GM12878 (cell line): Measurements from ENCODE around the gene BTBD9. TPM values are rescaled to one million over a fixed set of nuclear protein-coding genes. Genes with fewer than 3 reads are reported as not detected.

Experiments
- ATAC-seq: fragments of 200-7000 bp; cut with Tn5 transposase; 3 replicates; pipeline ENCODE4 v1.9.1; 2020; ENCODE audit warnings: mild to moderate bottlenecking, moderate library complexity
- BruUV-seq: library from RNA; stranded (reverse); fragments of 400-500 nt; replicated peaks from 2 replicates; lab custom pipeline; 2021; lab: Mats Ljungman, UMichigan
- CTCF ChIA-PET: fragments of 300-600 bp; sonication (Branson Sonifier 250); formaldehyde crosslinking; extraction: SDS; loops from one replicate; lab custom pipeline; 2021; ENCODE audit warnings: inconsistent platforms; lab: Yijun Ruan, JAX
- POLR2A ChIA-PET: fragments of 350-600 bp; formaldehyde crosslinking; extraction: SDS; loops from one replicate; lab custom pipeline; 2021; ENCODE audit warnings: inconsistent platforms; lab: Charles Lee
- RAD21 ChIA-PET: fragments of 300-600 bp; sonication (Branson Sonifier 250); formaldehyde crosslinking; loops from one replicate; lab custom pipeline; 2023; ENCODE audit warnings: antibody characterized with exemption; ENCODE audit not compliant: unreplicated experiment; lab: Charles Lee
- SMC1A ChIA-PET: fragments of 300-600 bp; sonication (Branson Sonifier 250); formaldehyde crosslinking; loops from one replicate; lab custom pipeline; 2023; ENCODE audit not compliant: unreplicated experiment, uncharacterized antibody; lab: Charles Lee
- DNase-seq: peaks from one replicate; pipeline ENCODE4 v3.0.0-alpha.2; 2011; ENCODE audit warnings: low read depth, low spot score
- FAIRE-seq: peaks from 3 replicates; lab custom pipeline; 2011; peaks lifted over from hg19 to GRCh38; lab: Jason Lieb, UNC
- H2AFZ ChIP-seq: 2 replicates; pipeline ENCODE4 v1.6.0; 2011; ENCODE audit warnings: low read depth, low read length, control low read depth; ENCODE audit not compliant: control insufficient read depth
- H3K27ac ChIP-seq: 2 replicates; pipeline ENCODE4 v1.5.1; 2011; ENCODE audit warnings: control low read depth; ENCODE audit not compliant: control insufficient read depth, insufficient read depth
- H3K27me3 ChIP-seq, 2 experiments: replicated peaks in 1 of 2; 2 replicates each; pipeline versions ENCODE4 v1.6.0 to v1.6.1; 2011; ENCODE audit warnings: low read length in 1 of 2; ENCODE audit not compliant: control insufficient read depth in 2 of 2, insufficient read depth in 2 of 2
- H3K36me3 ChIP-seq, 2 experiments: 2 replicates each; pipeline ENCODE4 v1.5.1; 2011; ENCODE audit warnings: low read length in 1 of 2; ENCODE audit not compliant: control insufficient read depth in 2 of 2, insufficient read depth in 2 of 2
- H3K4me1 ChIP-seq: 2 replicates; pipeline ENCODE4 v1.6.1; 2011; ENCODE audit warnings: mild to moderate bottlenecking, low read length, moderate library complexity, mixed read lengths; ENCODE audit not compliant: control insufficient read depth, insufficient read depth
- H3K4me2 ChIP-seq: 2 replicates; pipeline ENCODE4 v1.6.0; 2011; ENCODE audit warnings: control low read depth; ENCODE audit not compliant: control insufficient read depth, insufficient read depth
- H3K4me3 ChIP-seq: fragments of 200-600 bp; sonication (generic); 2 replicates; pipeline ENCODE4 v1.5.1; 2016
- H3K79me2 ChIP-seq: 2 replicates; pipeline ENCODE4 v1.6.0; 2011; ENCODE audit warnings: low read length; ENCODE audit not compliant: control insufficient read depth, insufficient read depth
- H3K9ac ChIP-seq: 2 replicates; pipeline ENCODE4 v1.8.0; 2011; ENCODE audit warnings: low read length, control low read depth, mixed read lengths; ENCODE audit not compliant: control insufficient read depth, insufficient read depth
- H3K9me3 ChIP-seq: replicated peaks from 3 replicates; pipeline ENCODE4 v1.5.1; 2011; ENCODE audit warnings: mild to moderate bottlenecking, low read length; ENCODE audit not compliant: control insufficient read depth, insufficient read depth
- H4K20me1 ChIP-seq: 2 replicates; pipeline ENCODE4 v1.6.0; 2011; ENCODE audit not compliant: control insufficient read depth, insufficient read depth
- BHLHE40 ChIP-seq, 2 experiments: fragments of 450-650 bp in 1 of 2; IDR thresholded peaks; 2 replicates each; pipeline ENCODE4 v1.6.1; 2011 to 2017; ENCODE audit warnings: low read depth in 2 of 2, borderline replicate concordance in 1 of 2, improper control_type of control experiment in 1 of 2, low read length in 1 of 2, mild to moderate bottlenecking in 1 of 2
- CEBPZ ChIP-seq: fragments of 150-350 bp; IDR thresholded peaks from 2 replicates; pipeline ENCODE4 v1.6.1; 2016; ENCODE audit warnings: low read depth, low read length
- CUX1 ChIP-seq: IDR thresholded peaks from 2 replicates; pipeline ENCODE4 v1.6.1; 2012; ENCODE audit warnings: improper control_type of control experiment, low read depth, low read length; ENCODE audit not compliant: insufficient replicate concordance
- MXI1 ChIP-seq: fragments of 150-350 bp; IDR thresholded peaks from 2 replicates; pipeline ENCODE4 v1.6.1; 2011; ENCODE audit warnings: low read depth, mild to moderate bottlenecking, inconsistent platforms, low read length, improper control_type of control experiment
- NR2C2 ChIP-seq: IDR thresholded peaks from 2 replicates; pipeline ENCODE4 v1.6.1; 2011; ENCODE audit warnings: borderline replicate concordance, low read depth; ENCODE audit not compliant: control insufficient read depth, insufficient read length
- RBBP5 ChIP-seq: fragments of 200-600 bp; sonication (generic); conservative IDR thresholded peaks from 2 replicates; pipeline ENCODE4 v1.6.1; 2016
- ZBTB11 ChIP-seq: fragments of 450-650 bp; formaldehyde crosslinking; IDR thresholded peaks from 2 replicates; pipeline ENCODE4 v1.5.0; 2022; ENCODE audit warnings: mild to moderate bottlenecking, missing genetic modification characterization
- ZNF384 ChIP-seq: IDR thresholded peaks from 2 replicates; pipeline ENCODE4 v1.6.1; 2012; ENCODE audit warnings: low read depth, mild to moderate bottlenecking, low read length, improper control_type of control experiment, borderline replicate concordance
- WGBS: methylation state at CpG from one replicate; pipeline ENCODE4 v1.1.6; 2016; ENCODE audit warnings: low lambda C conversion rate; ENCODE audit not compliant: insufficient replicate concordance, insufficient coverage; ENCODE audit errors: missing lambda C conversion rate; 5-methylcytosine and 5-hydroxymethylcytosine counted together
- in situ Hi-C: fragments of 300-500 bp; cut with MboI; formaldehyde crosslinking; loops from 9 replicates; pipeline ENCODE4 v1.14.3; 2018; ENCODE audit warnings: mixed read lengths
- intact Hi-C: fragments of 100-400 bp; cut with micrococcal nuclease; formaldehyde crosslinking; loops from one replicate; pipeline ENCODE4 v1.14.2; 2022; ENCODE audit not compliant: unreplicated experiment
- polyA plus RNA-seq, 11 experiments: library from polyadenylated mRNA; depleted of rRNA in 4 of 11; unstranded in 6 of 11; stranded (reverse) in 5 of 11; fragments of >200 nt; fragmentation: Nextera tagmentation in 4 of 11; fragmentation: Illumina TruSeq in 1 of 11; extraction: Ambion mirVana in 4 of 11; extraction: Trizol in 1 of 11; gene quantifications; 1 replicate in 1 of 11; 2 replicates in 10 of 11; pipeline versions ENCODE4 v1.2.1 to v1.2.3, GENCODE V29; 2011 to 2016; ENCODE audit warnings: inconsistent platforms in 2 of 11, missing spikeins in 2 of 11, low read depth in 1 of 11
- total RNA-seq, 4 experiments: library from RNA; depleted of rRNA in 3 of 4; stranded (reverse); fragments of >200 nt in 3 of 4; fragmentation: Illumina TruSeq in 1 of 4; extraction: Trizol in 1 of 4; gene quantifications; 2 replicates each; pipeline versions ENCODE4 v1.2.1 to v1.2.3, GENCODE V29; 2013 to 2021

The BTBD9 gene
- total and polyA plus RNA-seq, 10 of the 15 experiments (the other 5 are each of a cell fraction or from before 2014, with no cell fraction given): 0.22 to 8.6 (median 4.6) TPM

- no peak for TF ChIP-seq ZNF384
Measured at GRCh38 chr6:38406096-38406495, 233.6 kb downstream of the BTBD9 start (continued).

- no peak overlapping the region for H3K4me2 ChIP-seq
- no peak overlapping the region for H3K27ac ChIP-seq
- CTCF ChIA-PET: interaction anchor here (1.1 to 1.6 kb wide), 3 partner anchors 14 to 89 kb away, joined by 3 to 7 read pairs (median 3); no protein-coding TSS in a partner anchor
- 70% methylated on average over 3 of the region's 3 CpGs for WGBS
- no peak overlapping the region for H3K4me3 ChIP-seq
- FAIRE-seq: no peak
- peaks cover 24% of the 10 kb centered on the region for H3K4me1 ChIP-seq
- H3K27me3 ChIP-seq: no peaks in the 10 kb centered on the region
- no peaks in the 10 kb centered on the region for H3K36me3 ChIP-seq
- in situ Hi-C loops (no loop called here), intact Hi-C loops (no loop called here)
- no peak for ATAC-seq
- POLR2A ChIA-PET: interaction anchor here (0.6 kb wide), 1 partner anchor 593 kb away, joined by 9 read pairs; no protein-coding TSS in a partner anchor
- no peak overlapping the region for H2AFZ ChIP-seq
- SMC1A ChIA-PET: interaction anchor here (0.9 to 1.7 kb wide), 4 partner anchors 8 to 15 kb away, joined by 3 to 5 read pairs (median 4); no protein-coding TSS in a partner anchor
- no peaks in the 10 kb centered on the region for H4K20me1 ChIP-seq
- H3K79me2 ChIP-seq: no peaks in the 10 kb centered on the region
- DNase-seq: no peak
- RAD21 ChIA-PET: no interaction called here
- H3K9ac ChIP-seq: no peak overlapping the region
- no TSS peak for BruUV-seq
- no peaks in the 10 kb centered on the region for H3K9me3 ChIP-seq
- no peak for TF ChIP-seq RBBP5
- TF ChIP-seq ZBTB11: no peak
- no peak for TF ChIP-seq MXI1
- TF ChIP-seq BHLHE40 (IDR thresholded peaks at IDR 0.05; ENCODE audit: borderline replicate concordance in 1 of 2, low read depth in 2 of 2, low read length in 1 of 2): no peak
- TF ChIP-seq CEBPZ: no peak
- no peak for TF ChIP-seq CUX1
- TF ChIP-seq NR2C2: no peak
Measured at GRCh38 chr6:38404900-38405556, 234.7 kb downstream of the BTBD9 start.
